ENCODE data around the gene XRN1. TPM values are rescaled to one million over a fixed set of nuclear protein-coding genes. Genes with fewer than 3 reads are reported as not detected.
"Not testable (repeated sequence)": the region's sequence is repeated elsewhere in the genome, so short reads cannot be mapped to it uniquely, and the experiment has no call there.

Gene XRN1
- polyA plus RNA-seq, 3 donors from 2014 or later, result 59.5 to 96.1 (median 60.8) TPM

DNA sequence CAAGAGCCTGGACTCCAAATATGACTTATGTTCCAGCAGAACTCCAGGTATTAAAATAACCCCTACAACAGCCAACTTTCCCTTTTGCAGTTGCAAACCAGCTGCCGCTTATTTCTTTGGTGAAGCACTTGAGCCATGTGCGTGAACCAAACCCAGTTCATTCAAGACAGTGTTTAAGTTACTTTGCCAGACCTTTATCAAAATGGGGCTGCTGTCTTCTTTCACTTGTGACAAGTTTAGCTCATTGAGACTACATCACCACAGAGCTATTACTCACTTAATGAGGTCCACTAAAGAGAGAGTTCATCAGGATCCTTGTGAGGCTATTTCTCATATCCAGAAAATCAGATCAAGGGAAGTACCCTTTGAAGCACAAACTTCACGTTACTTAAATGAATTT, 2.4 kb upstream of the XRN1 start:
- H3K27me3 Mint-ChIP-seq (ENCODE audit: low read depth in 3 of 3), result peaks cover 4 to 13% (median 9%) of the 10 kb centered on the region in 3 donors
- peaks cover 3 to 6% (median 5%) of the 10 kb centered on the region in 3 donors for H3K36me3 Mint-ChIP-seq
- H3K9me3 Mint-ChIP-seq, result no peaks in the 10 kb centered on the region
- no peak overlapping the region for H3K4me3 Mint-ChIP-seq
- no peak overlapping the region for H3K27ac Mint-ChIP-seq
- DNase-seq, result no peak
- peaks cover 31 to 39% of the 10 kb centered on the region in 2 donors for H3K4me1 Mint-ChIP-seq

DNA sequence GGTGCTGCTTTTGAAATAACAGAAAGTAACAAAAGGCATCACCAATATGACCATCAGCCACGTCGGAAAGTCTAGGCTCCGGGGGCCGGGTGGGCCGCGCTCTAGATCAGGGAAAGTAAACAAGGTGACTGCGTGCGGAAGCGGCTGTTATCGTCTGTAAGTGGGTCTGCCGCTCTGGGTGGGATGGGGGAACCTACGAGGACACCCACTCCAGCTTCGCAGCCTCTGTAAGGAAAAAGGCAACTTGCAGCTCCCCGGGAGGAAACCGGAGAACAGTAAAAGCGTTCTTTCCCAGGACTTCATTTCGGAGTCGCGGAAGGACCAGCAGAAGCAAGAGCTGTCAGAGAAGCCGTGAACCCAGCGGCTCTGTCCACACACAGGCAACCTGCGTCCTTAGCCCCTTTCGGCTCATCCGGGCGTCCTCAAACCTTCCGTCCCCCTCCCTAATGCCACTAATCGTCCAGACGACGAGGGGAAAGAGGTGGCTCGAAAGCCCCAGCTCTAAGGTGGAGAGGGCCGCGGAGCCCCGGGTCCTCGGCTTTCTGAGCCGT, 461 bp downstream of the XRN1 start:
- Mint-ChIP-seq H3K36me3 (peaks cover 0 to 5% (median 0%) of the 10 kb centered on the region in 3 donors), H3K4me1 (peaks cover 53 to 65% of the 10 kb centered on the region in 2 donors), H3K4me3 (peak overlapping the region; percentile 94 to 99 (median 99)), H3K9me3 (no peaks in the 10 kb centered on the region), H3K27ac (peak overlapping the region; percentile 97 to 100 (median 100)), H3K27me3 (ENCODE audit: low read depth in 3 of 3) (peaks cover 4 to 13% (median 9%) of the 10 kb centered on the region in 3 donors)
- peak; percentile 48 to 63 (median 62) for DNase-seq

DNA sequence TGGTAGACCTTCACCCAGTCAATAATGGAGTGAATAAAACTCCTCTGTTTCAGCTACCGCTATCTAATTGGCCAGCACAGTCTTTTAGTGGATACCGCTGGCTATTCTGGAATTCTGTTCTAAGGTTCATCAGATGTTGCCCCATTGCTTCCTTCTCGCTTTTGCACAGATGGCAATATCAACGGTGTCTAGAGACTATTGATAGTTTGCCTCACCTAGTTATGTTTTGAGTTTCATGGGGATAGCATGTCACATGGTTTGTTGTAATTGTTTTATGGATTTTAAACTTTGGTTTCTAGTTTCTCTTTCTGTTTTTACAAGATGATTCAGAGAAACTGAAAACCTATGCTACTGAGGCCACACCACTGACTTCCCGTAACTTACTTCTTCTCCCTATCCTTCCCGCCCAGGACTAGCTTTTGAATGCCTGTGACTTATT, 2.0 kb downstream of the XRN1 start:
- Mint-ChIP-seq H3K27me3 (ENCODE audit: low read depth in 3 of 3) (peaks cover 4 to 13% (median 9%) of the 10 kb centered on the region in 3 donors), H3K9me3 (no peaks in the 10 kb centered on the region), H3K4me3 (peak overlapping the region; percentile 94 to 99 (median 99)), H3K36me3 (peaks cover 0 to 5% (median 0%) of the 10 kb centered on the region in 3 donors), H3K27ac (peak overlapping the region; percentile 81 to 100 (median 99)), H3K4me1 (peaks cover 60 to 80% of the 10 kb centered on the region in 2 donors)
- peak; percentile 14 to 22 (median 19) for DNase-seq

DNA sequence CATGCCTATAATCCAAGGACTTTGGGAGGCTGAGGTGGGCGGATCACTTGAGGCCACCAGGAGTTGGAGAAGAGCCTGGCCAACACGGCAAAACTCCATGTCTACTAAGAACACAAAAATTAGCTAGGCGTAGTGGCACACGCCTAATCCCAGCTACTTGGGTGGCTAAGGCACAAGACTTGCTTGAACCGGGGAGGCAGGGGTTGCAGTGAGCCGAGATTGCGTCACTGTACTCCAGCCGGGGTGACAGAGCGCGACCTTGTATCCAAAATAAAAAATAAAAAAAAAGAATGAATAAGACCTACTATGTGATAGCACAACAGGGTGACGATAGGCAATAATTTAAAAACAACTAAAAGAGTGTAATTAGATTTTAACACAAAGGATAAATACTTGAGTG, 3.5 kb downstream of the XRN1 start:
- no peak for DNase-seq
- H3K27me3 Mint-ChIP-seq (ENCODE audit: low read depth in 3 of 3), result peaks cover 2 to 13% (median 9%) of the 10 kb centered on the region in 3 donors
- peaks cover 0 to 5% (median 0%) of the 10 kb centered on the region in 3 donors for H3K36me3 Mint-ChIP-seq
- no peaks in the 10 kb centered on the region for H3K9me3 Mint-ChIP-seq
- no peak overlapping the region for H3K27ac Mint-ChIP-seq
- H3K4me3 Mint-ChIP-seq, result peak overlapping the region in 1 of 5 donors; percentile 65
- peaks cover 67 to 92% of the 10 kb centered on the region in 2 donors for H3K4me1 Mint-ChIP-seq

DNA sequence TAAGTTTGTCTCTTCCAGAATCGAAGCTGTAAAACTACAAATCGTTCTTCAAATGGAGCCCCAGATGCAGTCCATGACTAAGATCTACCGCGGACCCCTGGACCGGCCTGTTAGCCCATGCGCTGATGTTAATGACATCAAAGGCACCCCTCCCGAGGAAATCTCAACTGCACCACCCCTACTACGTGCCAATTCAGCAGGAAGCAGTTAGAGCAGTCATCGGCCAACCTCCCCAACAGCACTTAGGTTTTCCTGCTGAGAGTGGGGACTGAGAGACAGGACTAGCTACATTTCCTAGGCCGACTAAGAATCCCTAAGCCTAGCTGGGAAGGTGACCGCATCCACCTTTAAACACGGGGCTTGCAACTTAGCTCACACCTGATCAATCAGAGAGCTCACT, 4.8 kb downstream of the XRN1 start:
- H3K27ac Mint-ChIP-seq; H3K9me3 Mint-ChIP-seq; H3K4me3 Mint-ChIP-seq; DNase-seq; H3K27me3 Mint-ChIP-seq (ENCODE audit: low read depth in 3 of 3); H3K36me3 Mint-ChIP-seq: not testable (repeated sequence)
- H3K4me1 Mint-ChIP-seq, result peaks cover 74 to 94% of the 10 kb centered on the region in 2 donors

DNA sequence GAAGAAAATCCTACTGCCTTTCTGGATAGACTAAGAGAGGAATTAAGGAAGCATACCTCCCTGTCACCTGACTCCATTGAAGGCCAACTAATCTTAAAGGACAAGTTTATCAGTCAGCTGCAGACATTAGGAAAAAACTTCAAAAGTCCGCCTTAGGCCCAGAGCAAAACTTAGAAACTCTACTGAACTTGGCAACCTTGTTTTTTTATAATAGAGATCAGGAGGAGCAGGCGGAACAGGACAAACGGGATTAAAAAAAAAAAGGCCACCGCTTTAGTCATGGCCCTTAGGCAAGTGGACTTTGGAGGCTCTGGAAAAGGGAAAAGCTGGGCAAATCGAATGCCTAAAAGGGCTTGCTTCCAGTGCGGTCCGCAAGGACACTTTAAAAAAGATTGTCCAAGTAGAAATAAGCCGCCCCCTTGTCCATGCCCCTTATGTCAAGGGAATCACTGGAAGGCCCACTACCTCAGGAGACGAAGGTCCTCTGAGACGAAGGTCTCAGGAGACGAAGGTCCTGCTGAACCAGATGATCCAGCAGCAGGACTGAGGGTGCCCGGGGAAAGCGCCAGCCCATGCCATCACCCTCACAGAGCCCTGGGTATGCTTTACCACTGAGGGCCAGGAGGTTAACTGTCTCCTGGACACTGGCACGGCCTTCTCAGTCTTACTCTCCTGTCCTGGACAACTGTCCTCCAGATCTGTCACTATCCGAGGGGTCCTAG, 8.2 kb downstream of the XRN1 start:
- not testable (repeated sequence) for H3K9me3 Mint-ChIP-seq

DNA sequence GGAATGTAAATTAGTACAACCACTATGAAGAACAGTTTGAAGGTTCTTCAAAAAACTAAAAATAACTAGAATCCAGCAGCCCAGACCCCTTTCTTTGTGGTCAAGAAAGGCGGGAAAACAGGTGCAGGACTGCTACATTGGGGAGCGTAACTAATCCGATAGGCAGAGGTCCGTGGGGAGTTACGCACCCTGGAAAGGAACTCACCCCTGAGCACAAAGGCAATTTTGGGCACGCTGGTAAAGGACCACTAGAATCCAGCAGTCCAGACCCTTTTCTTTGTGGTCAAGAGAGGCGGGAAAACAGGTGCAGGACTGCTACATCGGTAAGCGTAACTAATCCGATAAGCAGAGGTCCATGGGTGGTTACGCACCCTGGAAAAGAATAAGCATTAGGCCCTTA, 9.7 kb downstream of the XRN1 start:
- H3K4me3 Mint-ChIP-seq, result not testable (repeated sequence)

More for the DNA sequence above, 8.2 kb downstream of the XRN1 start:
- peaks cover 58 to 81% of the 10 kb centered on the region in 2 donors for H3K4me1 Mint-ChIP-seq
- not testable (repeated sequence) for DNase-seq; H3K27me3 Mint-ChIP-seq (ENCODE audit: low read depth in 3 of 3); H3K4me3 Mint-ChIP-seq
- H3K36me3 Mint-ChIP-seq, result peaks cover 0 to 11% (median 3%) of the 10 kb centered on the region in 3 donors
- peak overlapping the region in 1 of 6 donors; percentile 10 for H3K27ac Mint-ChIP-seq

DNA sequence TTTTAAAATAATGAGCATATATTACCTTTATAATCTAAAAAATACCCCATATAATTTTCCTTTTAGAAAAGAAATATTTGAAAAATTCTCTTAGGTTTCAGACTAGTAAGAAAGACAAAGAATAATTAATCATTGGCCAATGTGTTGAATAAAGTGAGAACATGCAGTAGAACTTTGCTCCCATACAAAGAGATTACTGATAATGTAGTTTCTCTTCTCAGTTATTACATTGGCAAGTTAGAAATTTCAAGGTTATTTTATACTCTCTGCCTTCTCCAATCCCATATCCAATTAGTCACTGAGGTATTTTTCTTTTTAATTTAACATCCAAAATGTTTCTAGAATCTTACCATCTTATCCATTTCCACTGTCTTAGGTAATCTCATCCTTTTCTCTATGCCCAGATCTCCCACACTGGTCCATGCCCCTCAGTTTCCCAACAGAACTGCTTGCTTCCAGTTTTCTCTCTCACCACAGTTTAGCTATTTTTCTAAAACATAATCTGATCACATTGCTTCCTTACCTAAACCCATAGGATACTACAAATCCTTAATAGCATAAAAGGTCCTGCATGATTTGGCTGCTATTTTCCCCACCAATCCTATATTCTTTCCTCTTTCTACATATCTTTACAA, 10.8 kb downstream of the XRN1 start:
- Mint-ChIP-seq H3K9me3 (no peaks in the 10 kb centered on the region), H3K4me3 (no peak overlapping the region), H3K4me1 (peaks cover 45 to 69% of the 10 kb centered on the region in 2 donors), H3K27ac (peak overlapping the region in 4 of 6 donors; percentile 6 to 52 (median 16)), H3K27me3 (ENCODE audit: low read depth in 3 of 3) (peaks cover 0 to 2% (median 0%) of the 10 kb centered on the region in 3 donors), H3K36me3 (peaks cover 3 to 13% (median 9%) of the 10 kb centered on the region in 3 donors)
- DNase-seq, result no peak

More for the DNA sequence above, 9.7 kb downstream of the XRN1 start:
- H3K27ac Mint-ChIP-seq; H3K9me3 Mint-ChIP-seq; H3K36me3 Mint-ChIP-seq; DNase-seq; H3K27me3 Mint-ChIP-seq (ENCODE audit: low read depth in 3 of 3): not testable (repeated sequence)
- H3K4me1 Mint-ChIP-seq, result peaks cover 46 to 68% of the 10 kb centered on the region in 2 donors

DNA sequence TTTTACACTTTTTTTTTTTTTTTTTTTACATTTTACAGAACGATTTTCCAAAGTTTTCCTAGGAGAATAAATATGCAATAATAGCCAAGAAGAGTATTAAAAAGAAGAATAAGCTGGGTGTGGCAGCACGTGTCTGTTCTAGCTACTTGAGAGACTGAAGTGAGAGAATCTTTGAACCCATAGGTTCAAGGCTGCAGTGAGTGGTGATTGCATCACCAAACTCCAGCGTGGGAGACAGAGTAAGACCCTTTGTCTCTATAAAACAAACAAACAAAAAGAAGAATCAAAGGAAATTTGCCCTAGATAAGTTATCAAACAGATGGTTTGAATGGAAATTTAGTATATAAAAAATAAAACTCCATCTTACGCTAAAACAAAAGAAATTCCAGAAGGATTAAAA, 13.3 kb downstream of the XRN1 start:
- peaks cover 14 to 24% (median 15%) of the 10 kb centered on the region in 3 donors for H3K36me3 Mint-ChIP-seq
- no peak overlapping the region for H3K27ac Mint-ChIP-seq
- H3K9me3 Mint-ChIP-seq, result no peaks in the 10 kb centered on the region
- peaks cover 36 to 51% of the 10 kb centered on the region in 2 donors for H3K4me1 Mint-ChIP-seq
- peaks cover 0 to 2% (median 0%) of the 10 kb centered on the region in 3 donors for H3K27me3 Mint-ChIP-seq (ENCODE audit: low read depth in 3 of 3)
- no peak for DNase-seq
- no peak overlapping the region for H3K4me3 Mint-ChIP-seq

DNA sequence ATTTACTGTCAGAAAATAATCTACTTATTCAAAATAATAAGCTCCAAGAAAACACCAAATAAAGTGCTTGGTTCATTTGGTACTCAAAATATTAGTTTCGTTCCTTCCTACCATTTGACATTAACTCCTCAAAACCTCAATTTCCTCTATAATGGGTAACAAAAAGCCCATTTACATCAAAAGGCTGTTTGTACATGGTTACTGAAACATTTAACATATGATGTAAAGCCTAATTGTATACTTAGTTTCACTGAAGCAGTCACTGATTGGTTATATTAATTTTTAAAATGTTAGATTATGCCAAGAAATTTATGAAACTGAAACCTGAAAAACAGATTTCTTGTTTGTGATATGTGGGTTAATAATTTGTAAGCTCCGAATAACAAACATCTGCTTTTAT, 14.7 kb downstream of the XRN1 start:
- H3K27me3 Mint-ChIP-seq (ENCODE audit: low read depth in 3 of 3), result peaks cover 0 to 3% (median 0%) of the 10 kb centered on the region in 3 donors
- no peaks in the 10 kb centered on the region for H3K9me3 Mint-ChIP-seq
- DNase-seq, result no peak

DNA sequence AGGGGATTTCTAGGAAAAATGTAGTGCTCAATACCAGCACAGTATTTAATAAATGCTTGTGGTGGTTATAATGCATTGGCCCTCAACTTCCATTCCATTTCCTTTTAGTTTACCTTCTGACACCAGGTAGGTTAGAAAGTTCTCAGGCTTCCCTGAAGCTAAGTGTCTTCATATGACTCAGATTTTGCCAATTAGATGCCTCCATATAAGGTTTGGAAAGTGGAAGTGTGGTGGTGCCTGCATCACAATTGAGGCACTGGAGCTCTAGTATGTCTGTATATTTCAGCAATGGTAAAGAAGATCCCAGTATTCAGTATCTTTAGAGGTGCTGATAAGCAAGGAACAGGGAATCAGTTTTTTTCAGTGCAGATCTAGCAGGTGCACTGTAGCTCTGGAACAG, 18.3 kb downstream of the XRN1 start:
- H3K27ac Mint-ChIP-seq, result no peak overlapping the region
- no peak for DNase-seq
- peaks cover 18 to 29% (median 22%) of the 10 kb centered on the region in 3 donors for H3K36me3 Mint-ChIP-seq
- peaks cover 0 to 5% (median 0%) of the 10 kb centered on the region in 3 donors for H3K27me3 Mint-ChIP-seq (ENCODE audit: low read depth in 3 of 3)
- H3K9me3 Mint-ChIP-seq, result no peaks in the 10 kb centered on the region
- H3K4me1 Mint-ChIP-seq, result peaks cover 9 to 29% of the 10 kb centered on the region in 2 donors
- H3K4me3 Mint-ChIP-seq, result no peak overlapping the region

More for the DNA sequence above, 14.7 kb downstream of the XRN1 start:
- Mint-ChIP-seq H3K36me3 (peaks cover 21 to 31% (median 22%) of the 10 kb centered on the region in 3 donors), H3K27ac (no peak overlapping the region), H3K4me1 (peaks cover 22 to 38% of the 10 kb centered on the region in 2 donors), H3K4me3 (no peak overlapping the region)

DNA sequence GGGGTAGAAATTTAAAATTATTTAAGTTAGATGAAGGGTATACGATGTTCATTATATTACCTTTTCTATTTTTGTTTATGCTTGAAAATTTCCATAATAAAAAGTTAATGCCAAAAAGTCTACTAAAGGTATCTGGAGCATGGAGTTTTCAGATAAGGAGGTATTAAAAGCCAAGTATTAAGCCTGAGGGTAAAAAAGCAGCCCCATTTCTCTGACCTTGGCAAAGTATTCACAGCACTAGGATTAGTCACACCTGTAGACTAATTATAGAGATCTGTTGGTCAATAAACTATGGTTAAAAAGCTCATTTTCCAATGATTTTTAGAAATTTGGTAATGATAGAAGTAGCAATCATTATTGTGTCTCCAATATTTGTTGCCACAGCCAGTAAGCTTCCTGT, 23.1 kb downstream of the XRN1 start:
- peaks cover 0 to 5% (median 0%) of the 10 kb centered on the region in 3 donors for H3K27me3 Mint-ChIP-seq (ENCODE audit: low read depth in 3 of 3)
- H3K36me3 Mint-ChIP-seq, result peaks cover 11 to 17% (median 14%) of the 10 kb centered on the region in 3 donors
- no peak overlapping the region for H3K27ac Mint-ChIP-seq
- peaks cover 4 to 23% of the 10 kb centered on the region in 2 donors for H3K4me1 Mint-ChIP-seq
- no peak overlapping the region for H3K4me3 Mint-ChIP-seq
- DNase-seq, result no peak
- H3K9me3 Mint-ChIP-seq, result no peaks in the 10 kb centered on the region

DNA sequence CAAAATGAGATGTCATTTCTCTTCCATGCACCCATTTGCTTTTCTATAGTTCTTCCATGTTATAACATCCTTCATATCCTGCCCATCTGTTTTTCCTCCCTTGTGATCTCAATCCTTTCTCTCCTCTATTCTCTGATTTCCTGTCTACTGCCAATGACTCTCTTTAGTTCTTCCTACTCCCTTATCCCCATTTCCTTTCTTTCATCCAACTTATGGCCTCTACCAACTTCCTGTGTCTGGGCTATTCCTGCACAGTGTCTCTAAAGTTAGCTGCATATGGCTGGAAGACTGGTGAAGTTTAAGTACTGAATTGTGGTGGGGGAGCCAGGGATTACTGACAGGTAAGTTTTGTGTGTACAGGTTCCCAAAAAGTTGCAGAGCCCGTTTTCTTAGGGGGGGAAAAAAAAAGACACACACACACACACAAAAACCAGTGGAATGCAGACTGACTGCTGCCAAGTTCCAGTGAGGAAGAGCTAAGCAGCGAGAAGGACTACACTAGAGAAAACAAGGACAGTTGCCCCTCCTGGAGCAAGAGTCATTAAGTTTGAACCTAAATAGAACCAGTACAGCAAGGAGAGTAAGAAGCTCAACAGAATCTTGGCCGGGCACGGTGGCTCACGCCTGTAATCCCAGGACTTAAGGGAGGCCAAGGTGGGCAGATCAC, 28.8 kb downstream of the XRN1 start:
- Mint-ChIP-seq H3K4me1 (peaks cover 4 to 11% of the 10 kb centered on the region in 2 donors), H3K27ac (peak overlapping the region in 3 of 6 donors; percentile 43 to 70 (median 56)), H3K27me3 (ENCODE audit: low read depth in 3 of 3) (peaks cover 0 to 1% (median 0%) of the 10 kb centered on the region in 3 donors), H3K9me3 (no peaks in the 10 kb centered on the region), H3K4me3 (no peak overlapping the region), H3K36me3 (peaks cover 17 to 34% (median 24%) of the 10 kb centered on the region in 3 donors)
- DNase-seq, result no peak

Data from immature natural killer cell (primary cell).